Neural progenitor cell (in vitro differentiated cells): ENCODE results near the gene ZNF556. TPM values are rescaled to one million over a fixed set of nuclear protein-coding genes. Genes with fewer than 3 reads are reported as not detected.

Experiments
- DNase-seq: peaks from one replicate; pipeline ENCODE4 v3.0.0-alpha.2; 2016; ENCODE audit warnings: low spot score
- H2AFZ ChIP-seq: fragments of 200-600 bp; sonication (generic); replicated peaks from 2 replicates; pipeline ENCODE4 v1.6.1; 2016; ENCODE audit warnings: antibody characterized with exemption
- H3F3A ChIP-seq: fragments of 200-600 bp; sonication (generic); 2 replicates; pipeline ENCODE4 v1.6.1; 2016; ENCODE audit warnings: antibody characterized with exemption, low read depth
- H3K27ac ChIP-seq: fragments of 200-600 bp; sonication (generic); 2 replicates; pipeline ENCODE4 v1.5.1; 2016; ENCODE audit warnings: mild to moderate bottlenecking
- H3K27me3 ChIP-seq: fragments of 200-600 bp; sonication (generic); 2 replicates; pipeline ENCODE4 v1.6.1; 2016; ENCODE audit warnings: mild to moderate bottlenecking, moderate library complexity
- H3K36me3 ChIP-seq: fragments of 200-600 bp; sonication (generic); 2 replicates; pipeline ENCODE4 v1.5.1; 2016
- H3K4me1 ChIP-seq: fragments of 200-600 bp; sonication (generic); 2 replicates; pipeline ENCODE4 v1.6.1; 2016; ENCODE audit warnings: mixed run types
- H3K4me2 ChIP-seq: fragments of 200-600 bp; sonication (generic); 2 replicates; pipeline ENCODE4 v1.6.1; 2016
- H3K4me3 ChIP-seq: fragments of 200-600 bp; sonication (generic); 2 replicates; pipeline ENCODE4 v1.5.1; 2016
- H3K79me2 ChIP-seq: fragments of 200-600 bp; sonication (generic); 2 replicates; pipeline ENCODE4 v1.6.1; 2016; ENCODE audit warnings: low read depth
- H3K9ac ChIP-seq: fragments of 200-600 bp; sonication (generic); 2 replicates; pipeline ENCODE4 v1.6.1; 2016
- H3K9me3 ChIP-seq: fragments of 200-600 bp; sonication (generic); 2 replicates; pipeline ENCODE4 v1.5.1; 2016; ENCODE audit warnings: low read depth
- H4K20me1 ChIP-seq: fragments of 200-600 bp; sonication (generic); 2 replicates; pipeline ENCODE4 v1.6.1; 2016; ENCODE audit warnings: low read depth
- H3K27ac Mint-ChIP-seq: 3 replicates; pipeline ENCODE4 v1.8.0; 2021; ENCODE audit warnings: mixed read lengths
- H3K27me3 Mint-ChIP-seq: 2 replicates; pipeline ENCODE4 v1.8.0; 2022; ENCODE audit warnings: low read depth, mild to moderate bottlenecking, inconsistent platforms, moderate library complexity, mixed read lengths; ENCODE audit not compliant: insufficient read depth
- H3K36me3 Mint-ChIP-seq: 3 replicates; pipeline ENCODE4 v1.8.0; 2021; ENCODE audit warnings: mixed read lengths
- H3K4me1 Mint-ChIP-seq: 3 replicates; pipeline ENCODE4 v1.8.0; 2021; ENCODE audit warnings: mixed read lengths
- H3K4me3 Mint-ChIP-seq: 3 replicates; pipeline ENCODE4 v1.8.0; 2021; ENCODE audit warnings: mild to moderate bottlenecking, moderate library complexity, mixed read lengths
- H3K9me3 Mint-ChIP-seq: 3 replicates; pipeline ENCODE4 v1.8.0; 2020; ENCODE audit warnings: mixed read lengths
- CTCF ChIP-seq: fragments of 200-600 bp; sonication (generic); IDR thresholded peaks from 2 replicates; pipeline ENCODE4 v1.5.1; 2017; ENCODE audit warnings: antibody characterized with exemption, mild to moderate bottlenecking
- EZH2 ChIP-seq: fragments of 200-600 bp; sonication (generic); IDR thresholded peaks from 2 replicates; pipeline ENCODE4 v1.6.1; 2017; ENCODE audit warnings: antibody characterized with exemption, mild to moderate bottlenecking, moderate library complexity
- EZH2phosphoT487 ChIP-seq: fragments of 200-600 bp; sonication (generic); IDR thresholded peaks from 2 replicates; pipeline ENCODE4 v1.6.1; 2017; ENCODE audit warnings: antibody characterized with exemption
- total RNA-seq: library from RNA; depleted of rRNA; stranded (reverse); fragments of >200 nt; gene quantifications from 2 replicates; pipeline ENCODE4 v1.2.3, GENCODE V29; 2015; ENCODE audit warnings: low replicate concordance

ZNF556 gene
- total RNA-seq, 1 donor from 2014 or later: not detected

- Mint-ChIP-seq H3K27ac (no peak overlapping the region), H3K4me3 (no peak overlapping the region), H3K36me3 (peaks cover 33% of the 10 kb centered on the region), H3K9me3 (peaks cover 63% of the 10 kb centered on the region), H3K4me1 (no peaks in the 10 kb centered on the region), H3K27me3 (peaks cover 7% of the 10 kb centered on the region)
- no peak for DNase-seq
- H3K4me2 ChIP-seq: no peak overlapping the region
- no peak for TF ChIP-seq EZH2
- no peak for TF ChIP-seq EZH2phosphoT487
- TF ChIP-seq CTCF: no peak
- H4K20me1 ChIP-seq: no peaks in the 10 kb centered on the region
- H3F3A ChIP-seq: no peaks in the 10 kb centered on the region
- H3K9ac ChIP-seq: no peak overlapping the region
- H3K4me1 ChIP-seq: no peaks in the 10 kb centered on the region
- no peaks in the 10 kb centered on the region for H3K79me2 ChIP-seq
- H3K27me3 ChIP-seq: no peaks in the 10 kb centered on the region
- no peak overlapping the region for H3K27ac ChIP-seq
- no peak overlapping the region for H3K4me3 ChIP-seq
- peaks cover 35% of the 10 kb centered on the region for H3K9me3 ChIP-seq
- no peak overlapping the region for H2AFZ ChIP-seq
- H3K36me3 ChIP-seq: peaks cover 12% of the 10 kb centered on the region
Observed at GRCh38 chr19:2858864-2859263, 8.3 kb upstream of the ZNF556 start.

- no peak overlapping the region for H2AFZ ChIP-seq
Observed at GRCh38 chr19:2863816-2864215, 3.3 kb upstream of the ZNF556 start.

GRCh38 chr19:2865334-2866100 is 1.6 kb upstream of the ZNF556 start:
- H4K20me1 ChIP-seq: no peaks in the 10 kb centered on the region
- H3K36me3 ChIP-seq: no peaks in the 10 kb centered on the region
- no peaks in the 10 kb centered on the region for H3K27me3 ChIP-seq
- H2AFZ ChIP-seq: no peak overlapping the region
- H3K9me3 ChIP-seq: no peaks in the 10 kb centered on the region
- H3K9ac ChIP-seq: no peak overlapping the region
- Mint-ChIP-seq H3K4me3 (no peak overlapping the region), H3K9me3 (peaks cover 43% of the 10 kb centered on the region), H3K27ac (no peak overlapping the region), H3K4me1 (no peaks in the 10 kb centered on the region), H3K36me3 (no peaks in the 10 kb centered on the region), H3K27me3 (peaks cover 4% of the 10 kb centered on the region)
- H3F3A ChIP-seq: no peaks in the 10 kb centered on the region
- H3K4me1 ChIP-seq: no peaks in the 10 kb centered on the region
- DNase-seq: no peak
- H3K4me2 ChIP-seq: no peak overlapping the region
- no peaks in the 10 kb centered on the region for H3K79me2 ChIP-seq
- no peak overlapping the region for H3K27ac ChIP-seq
- no peak overlapping the region for H3K4me3 ChIP-seq
- TF ChIP-seq CTCF: no peak
- no peak for TF ChIP-seq EZH2phosphoT487
- no peak for TF ChIP-seq EZH2

More at GRCh38 chr19:2863816-2864215, 3.3 kb upstream of the ZNF556 start:
- H3F3A ChIP-seq: no peaks in the 10 kb centered on the region
- H3K4me3 ChIP-seq: no peak overlapping the region
- no peak for DNase-seq
- H4K20me1 ChIP-seq: no peaks in the 10 kb centered on the region
- no peak overlapping the region for H3K4me2 ChIP-seq
- no peaks in the 10 kb centered on the region for H3K79me2 ChIP-seq
- no peaks in the 10 kb centered on the region for H3K4me1 ChIP-seq
- no peaks in the 10 kb centered on the region for H3K36me3 ChIP-seq
- H3K27ac ChIP-seq: no peak overlapping the region
- H3K9me3 ChIP-seq: peaks cover 5% of the 10 kb centered on the region
- peaks cover 4% of the 10 kb centered on the region for H3K36me3 Mint-ChIP-seq
- H3K4me3 Mint-ChIP-seq: no peak overlapping the region
- no peaks in the 10 kb centered on the region for H3K27me3 ChIP-seq
- H3K4me1 Mint-ChIP-seq: no peaks in the 10 kb centered on the region
- no peak overlapping the region for H3K27ac Mint-ChIP-seq
- no peak overlapping the region for H3K9ac ChIP-seq
- peaks cover 5% of the 10 kb centered on the region for H3K27me3 Mint-ChIP-seq
- peaks cover 44% of the 10 kb centered on the region for H3K9me3 Mint-ChIP-seq
- TF ChIP-seq CTCF: no peak
